ENCODE measurements around the gene BRAF.
"Not testable (repeated sequence)": the region's sequence is repeated elsewhere in the genome, so short reads cannot be mapped to it uniquely, and the experiment has no call there.

GRCh38 chr7:140743255-140743654, 181.5 kb downstream of the BRAF start:
- TF ChIP-seq ZNF274 (IDR thresholded peaks at IDR 0.05; ENCODE audit: low read depth, low read length); YY1 (IDR thresholded peaks at IDR 0.05; ENCODE audit: insufficient read depth, insufficient read length); SUZ12 (IDR thresholded peaks at IDR 0.05; ENCODE audit: extremely low read depth, insufficient read depth, insufficient read length): not testable (repeated sequence)
